HG02870 (cell line): ENCODE measurements around the gene USP46.

Source experiments
- ATAC-seq: cut with Tn5 transposase; IDR thresholded peaks from one replicate; pipeline ENCODE4 v1.9.1; 2021; ENCODE audit warnings: mild to moderate bottlenecking, moderate library complexity; ENCODE audit not compliant: unreplicated experiment

The USP46 gene

DNA sequence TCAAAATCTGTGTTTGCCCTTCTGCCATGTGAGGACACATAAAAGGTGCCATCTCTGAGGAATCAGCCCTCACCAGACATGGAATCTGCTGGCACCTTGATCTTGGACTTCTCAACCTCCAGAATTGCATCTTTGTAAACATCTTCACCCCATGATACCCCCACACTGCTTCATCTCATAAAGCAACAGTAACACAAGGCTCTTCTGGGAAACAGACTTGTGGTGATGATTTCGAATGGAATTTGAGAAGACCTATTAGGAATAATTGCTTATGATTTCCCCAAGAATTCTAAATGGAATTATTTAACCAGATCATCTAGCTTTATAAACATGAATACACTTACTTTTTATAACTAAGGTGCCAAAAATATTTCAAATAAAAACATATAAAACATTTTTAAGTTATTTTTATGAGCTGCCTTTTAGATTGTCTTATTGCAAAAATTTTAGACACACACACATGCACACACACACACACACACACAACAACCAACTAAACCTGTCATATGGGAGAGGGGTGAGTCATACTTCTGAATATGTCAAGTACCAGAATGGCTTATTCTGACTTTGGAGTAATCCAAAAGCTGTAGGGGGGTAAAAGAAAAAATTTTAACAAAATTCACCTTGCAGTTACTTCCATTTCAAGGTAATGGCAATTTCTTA lies 82.0 kb downstream of the USP46 start:
- ATAC-seq = no peak

DNA sequence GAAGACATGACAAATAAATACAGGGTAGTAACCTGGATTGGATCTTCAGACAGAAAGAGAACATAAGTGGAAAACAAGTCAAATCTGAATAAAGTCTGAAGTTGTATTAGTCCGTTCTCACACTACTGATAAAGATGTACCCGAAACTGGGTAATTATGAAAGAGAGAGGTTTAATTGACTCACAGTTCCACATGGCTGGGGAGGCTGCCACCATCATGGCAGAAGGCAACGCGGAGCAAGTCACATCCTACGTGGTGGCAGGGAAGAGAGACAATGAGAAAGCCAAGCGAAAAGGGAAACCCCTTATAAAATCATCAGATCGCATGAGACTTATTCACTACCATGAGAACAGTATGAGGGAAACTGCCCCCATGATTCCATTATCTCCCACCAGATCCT lies 82.8 kb downstream of the USP46 start:
- ATAC-seq = no peak

DNA sequence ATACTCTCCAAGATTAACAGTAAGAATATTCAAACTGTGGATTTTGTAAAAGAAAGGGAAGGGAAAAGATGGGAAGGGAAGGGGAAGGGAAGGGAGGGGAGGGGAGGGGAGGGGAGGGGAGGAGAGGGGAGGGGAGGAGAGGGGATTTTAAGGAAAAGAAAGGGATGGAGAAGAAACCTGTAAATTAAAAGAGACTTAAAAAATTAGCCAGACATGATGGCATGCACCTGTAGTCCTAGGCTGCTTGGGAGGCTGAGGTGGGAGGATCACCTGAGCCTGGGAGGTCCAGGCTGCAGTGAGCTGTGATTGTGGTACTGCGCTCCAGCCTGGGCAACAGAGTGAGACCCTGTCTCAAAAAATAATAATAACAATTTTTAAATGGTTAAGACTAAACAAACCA lies 83.7 kb downstream of the USP46 start:
- no peak for ATAC-seq

DNA sequence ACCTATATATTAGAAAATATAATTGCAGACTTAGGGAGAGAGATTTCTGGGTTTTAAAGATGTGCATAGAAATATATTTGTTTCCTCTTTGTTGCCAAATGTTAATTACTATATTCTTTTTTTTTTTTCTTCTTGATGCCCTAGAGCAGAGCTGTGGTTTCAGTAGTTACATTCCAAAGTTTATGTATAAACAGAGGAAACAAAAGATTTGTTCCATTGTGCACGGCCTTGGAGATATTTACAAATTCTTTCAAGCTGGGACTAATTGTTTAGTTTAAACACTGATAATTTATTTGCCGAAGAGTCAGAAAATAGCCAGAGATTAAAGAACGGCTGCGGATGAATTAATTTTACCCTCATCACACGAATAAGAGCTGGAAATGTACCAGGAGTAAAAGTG lies 85.1 kb downstream of the USP46 start:
- ATAC-seq = no peak

DNA sequence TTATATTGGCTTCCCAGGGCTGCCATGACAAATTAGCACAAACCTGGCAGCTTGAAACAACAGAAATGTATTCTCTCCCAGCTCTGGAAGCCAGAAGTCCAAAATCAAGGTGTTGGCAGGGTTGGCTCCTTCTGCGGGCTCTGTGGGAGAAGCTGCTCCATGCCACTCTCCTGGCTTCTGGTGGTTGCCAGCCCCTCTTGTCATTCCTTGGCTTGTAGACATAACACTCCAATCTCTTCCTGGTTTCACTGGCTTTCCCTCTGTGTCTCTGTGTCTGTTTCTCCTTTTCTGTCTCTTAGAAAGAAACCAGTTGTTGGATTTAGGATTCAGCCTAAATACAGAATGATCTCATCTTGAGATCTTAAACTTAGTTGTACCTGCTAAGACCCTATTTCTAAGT lies 85.5 kb downstream of the USP46 start:
- ATAC-seq = no peak

DNA sequence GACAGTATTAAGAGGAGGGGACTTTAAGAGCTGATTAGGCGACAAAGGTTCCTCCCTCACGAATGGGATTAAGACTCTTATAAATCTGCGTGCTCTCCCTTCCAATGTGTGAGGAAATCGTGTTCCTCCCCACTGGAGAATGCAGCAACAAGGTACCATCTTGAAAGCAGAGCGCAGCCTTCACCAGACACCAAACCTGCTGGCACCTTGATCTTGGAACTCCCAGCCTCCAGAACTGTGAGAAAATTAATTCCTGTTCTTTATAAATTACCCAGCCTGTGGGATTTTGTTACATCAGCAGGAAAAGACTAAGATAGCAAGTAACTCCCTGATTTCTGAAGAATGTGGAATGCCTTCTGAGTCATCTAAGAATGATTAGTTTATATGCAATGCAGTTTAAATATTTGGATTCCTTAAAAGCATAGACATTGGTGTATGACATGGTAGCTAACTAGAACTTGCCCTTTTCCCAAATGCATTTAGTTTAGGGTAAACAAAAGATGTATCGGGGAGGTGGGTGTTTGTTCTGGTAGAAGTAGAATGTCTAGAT lies 86.1 kb downstream of the USP46 start:
- no peak for ATAC-seq

DNA sequence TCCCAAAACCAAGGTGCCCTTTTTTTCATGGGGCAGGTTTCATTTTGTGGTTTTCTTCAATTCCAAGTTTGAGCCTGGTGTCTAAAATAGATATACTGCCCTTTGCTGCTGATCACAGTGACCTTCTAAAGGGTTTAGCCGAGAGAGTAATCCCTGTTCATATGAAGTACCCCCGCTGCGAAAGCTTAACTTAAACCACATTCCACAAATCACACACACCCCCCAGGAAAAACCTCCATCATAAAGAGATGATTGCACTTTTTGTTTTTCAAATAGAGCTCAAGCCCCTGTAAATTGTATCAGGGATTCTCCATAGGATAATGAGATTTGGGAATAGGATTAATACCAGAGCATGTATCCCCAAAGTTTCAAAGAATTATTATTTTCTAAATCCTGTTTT lies 90.8 kb downstream of the USP46 start:
- no peak for ATAC-seq

DNA sequence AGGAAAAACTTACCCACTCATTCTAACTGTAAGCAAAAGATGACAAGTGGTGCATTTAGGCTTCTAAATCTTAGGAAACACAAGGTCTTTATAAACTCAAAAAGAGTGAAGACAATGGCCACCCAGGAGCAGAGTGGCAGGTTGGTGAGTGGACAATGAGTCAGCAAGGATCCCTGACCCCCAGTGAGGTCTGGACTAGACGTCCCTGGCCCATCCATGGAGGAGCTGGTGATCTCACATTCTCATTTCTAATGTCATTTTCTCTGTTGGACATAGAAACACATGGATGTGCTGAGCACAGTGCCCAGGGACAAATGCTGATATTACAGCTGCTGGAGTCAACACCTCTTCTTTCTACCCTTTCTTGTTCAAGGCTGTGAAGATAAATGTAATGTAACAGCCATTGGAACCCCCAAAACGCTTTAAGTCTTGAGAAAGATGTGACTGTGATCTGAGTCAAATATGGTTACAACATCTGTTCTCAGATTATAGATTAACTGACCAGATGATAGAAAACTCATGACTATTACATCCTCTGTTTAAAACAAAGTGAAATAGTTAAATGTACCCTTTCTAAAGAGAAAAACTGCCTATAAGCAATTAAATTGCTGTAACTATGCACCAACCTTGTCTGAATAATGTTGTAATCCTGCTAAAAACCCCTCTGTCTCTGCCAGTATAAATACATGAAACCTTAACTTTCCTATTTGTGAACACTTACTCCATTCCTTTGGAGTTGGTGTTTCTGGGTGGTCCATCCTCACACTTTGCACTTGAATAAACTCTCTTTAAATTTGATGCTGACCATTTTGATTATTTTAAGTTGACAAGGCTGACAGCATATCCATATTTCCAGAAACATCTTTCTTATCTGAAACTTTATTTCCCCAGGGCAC lies 92.7 kb downstream of the USP46 start:
- ATAC-seq = no peak

DNA sequence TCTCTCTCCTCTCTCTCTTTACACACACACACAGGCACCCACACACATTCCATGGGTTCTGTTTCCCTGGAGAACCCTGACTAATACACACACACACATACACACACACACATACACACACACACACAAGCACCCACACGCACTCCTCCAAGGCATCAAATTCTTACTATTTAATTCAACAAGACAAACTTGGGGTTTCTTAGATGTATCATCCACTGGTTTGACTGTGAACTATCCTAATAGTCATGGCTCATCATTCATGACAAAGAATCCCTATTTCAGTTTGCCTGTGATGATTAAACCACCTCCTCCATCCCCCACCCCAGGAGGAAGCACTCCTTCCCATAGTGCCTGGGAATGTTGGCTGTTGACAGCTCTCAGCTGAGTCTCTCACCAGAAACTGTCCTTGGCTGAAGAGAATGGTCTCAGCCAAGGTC lies 98.2 kb downstream of the USP46 start:
- ATAC-seq = no peak

DNA sequence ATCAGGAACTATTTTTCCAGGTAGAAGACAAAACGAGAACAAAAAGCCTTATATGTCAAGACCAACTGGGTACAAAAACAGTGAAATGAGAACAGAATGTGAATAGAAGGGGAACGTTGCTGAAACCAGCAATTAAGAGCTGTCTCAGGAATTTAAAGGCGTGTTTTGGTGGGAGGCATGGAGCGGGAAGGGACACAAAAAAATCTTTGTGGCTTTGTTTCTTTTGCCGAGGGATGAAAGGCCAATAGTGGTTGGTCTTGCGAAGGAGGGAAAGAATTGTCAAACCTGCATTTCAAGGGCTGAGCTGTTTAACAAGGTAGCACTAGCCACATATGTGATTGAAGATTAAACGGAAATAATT lies 103.8 kb downstream of the USP46 start:
- no peak for ATAC-seq

DNA sequence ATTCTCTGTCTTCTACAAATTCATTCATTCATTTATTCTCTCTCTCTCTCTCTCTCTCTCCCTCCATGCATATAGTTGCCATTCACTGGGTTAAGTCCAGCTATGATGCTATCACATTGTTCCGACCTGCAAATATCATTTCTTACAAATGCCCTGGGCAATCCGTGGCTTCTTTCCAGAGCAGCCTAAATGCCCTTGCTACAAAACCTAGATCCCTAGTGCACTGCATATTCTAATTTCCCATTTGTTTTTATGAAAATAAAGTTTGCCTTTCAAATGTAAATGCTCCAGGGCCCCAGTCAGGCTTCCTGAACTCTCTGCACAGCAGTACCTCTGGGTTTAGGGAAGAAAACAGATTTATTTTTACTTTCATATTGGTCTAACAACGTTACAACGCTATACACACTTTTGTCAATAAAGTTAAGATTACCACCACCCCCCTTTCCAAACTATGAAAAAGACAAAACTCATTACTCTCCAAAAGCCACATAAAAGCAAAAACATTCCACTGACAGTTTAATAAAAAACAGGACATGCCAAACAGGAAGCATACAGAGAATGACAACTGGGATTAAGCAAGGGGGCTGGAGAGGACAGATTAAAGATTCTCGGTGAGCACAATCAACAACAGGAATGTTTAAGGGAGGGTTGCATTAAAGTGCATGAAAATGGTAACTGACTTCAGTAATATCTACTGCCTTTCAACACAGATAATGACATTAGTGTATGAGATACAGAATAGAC lies 104.3 kb downstream of the USP46 start:
- no peak for ATAC-seq

DNA sequence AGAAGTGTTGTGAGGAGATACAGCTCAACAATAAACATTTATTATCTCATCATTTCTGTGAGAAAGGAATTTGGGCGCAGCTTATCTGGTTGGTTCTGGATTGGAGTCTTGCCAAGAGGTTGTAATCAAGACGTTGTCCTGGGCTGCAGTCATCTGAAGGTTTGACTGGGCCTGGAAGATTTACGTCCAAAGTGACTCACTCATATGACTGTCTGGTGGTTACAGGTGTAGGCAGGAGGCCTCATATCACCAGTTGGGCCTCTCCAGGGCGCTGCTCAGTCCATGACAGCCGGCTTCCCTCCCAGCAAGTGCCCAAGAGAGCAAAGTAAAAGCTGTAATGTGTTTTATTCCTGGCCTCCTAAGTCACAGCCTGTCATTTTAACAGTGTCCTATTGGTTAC lies 106.3 kb downstream of the USP46 start:
- ATAC-seq = no peak

DNA sequence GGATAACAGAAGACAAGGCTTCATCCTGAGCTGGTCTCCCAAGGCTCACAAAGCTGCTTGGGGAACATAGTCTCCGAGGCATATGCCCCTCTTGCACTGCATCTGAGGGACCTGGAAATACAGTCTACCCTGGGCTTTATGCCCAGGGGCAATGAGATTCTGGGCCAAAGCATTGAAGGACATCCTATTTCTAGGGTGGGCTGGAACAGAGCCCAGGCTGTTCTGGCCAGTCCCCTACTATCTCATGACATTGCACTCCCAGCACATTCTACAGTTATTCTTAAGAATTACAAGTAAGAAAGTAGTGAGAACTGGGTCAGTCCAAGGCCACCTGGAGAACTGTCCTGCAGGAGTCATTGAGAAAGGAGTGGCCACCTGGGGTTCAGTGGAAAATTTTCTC lies 107.6 kb downstream of the USP46 start:
- no peak for ATAC-seq

DNA sequence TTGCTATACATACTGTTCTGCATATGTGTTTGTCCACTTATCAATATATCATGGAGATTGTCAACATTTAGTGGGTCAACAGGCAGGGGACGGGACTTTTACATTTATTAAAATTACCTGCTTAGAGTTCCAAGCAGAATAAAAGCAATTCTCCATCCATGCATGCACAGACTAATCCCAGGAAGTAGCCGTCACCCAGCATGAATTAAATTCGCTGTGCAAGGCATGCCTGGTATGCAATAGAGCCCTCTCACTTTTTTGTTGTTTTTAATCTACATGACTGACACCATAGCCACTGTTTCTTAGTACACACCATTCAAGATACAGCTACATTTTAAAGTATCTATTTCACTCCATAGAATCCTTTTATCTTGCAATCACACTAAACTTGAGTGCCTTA lies 108.9 kb downstream of the USP46 start:
- ATAC-seq = no peak

DNA sequence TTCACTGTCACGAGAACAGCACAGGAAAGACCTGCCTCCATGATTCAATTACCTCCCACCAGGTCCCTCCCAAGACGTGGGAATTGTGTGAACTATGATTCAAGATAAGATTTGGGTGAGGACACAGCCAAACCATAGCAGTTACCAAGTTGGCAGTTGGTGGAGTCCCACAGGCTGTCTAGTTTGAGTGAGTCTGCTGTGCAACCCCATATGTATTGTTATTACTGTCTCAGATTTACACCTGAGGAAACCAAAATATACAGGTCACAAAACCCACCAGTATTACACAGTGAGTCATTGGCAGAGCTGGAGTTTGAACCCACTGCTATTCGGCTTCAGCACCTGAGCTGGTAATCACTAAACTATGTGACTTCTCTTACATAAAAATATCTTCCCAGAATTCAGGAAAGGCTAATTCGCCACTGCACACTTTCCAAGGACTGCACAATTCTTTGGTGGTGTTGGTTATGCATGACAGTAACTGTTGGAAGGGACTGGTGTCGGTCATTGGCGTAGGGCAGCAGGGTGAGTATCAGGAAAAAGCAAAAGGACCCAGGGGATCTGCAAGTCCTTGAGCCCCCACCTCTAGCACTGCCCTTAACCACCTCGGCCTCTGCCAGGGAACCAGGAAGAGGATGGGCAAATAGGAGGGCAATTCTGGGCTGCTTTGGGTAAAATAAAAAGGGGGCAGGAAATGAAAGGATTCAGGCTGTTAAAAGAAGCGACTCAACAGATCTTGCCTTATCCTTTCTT lies 110.1 kb downstream of the USP46 start:
- ATAC-seq = no peak

DNA sequence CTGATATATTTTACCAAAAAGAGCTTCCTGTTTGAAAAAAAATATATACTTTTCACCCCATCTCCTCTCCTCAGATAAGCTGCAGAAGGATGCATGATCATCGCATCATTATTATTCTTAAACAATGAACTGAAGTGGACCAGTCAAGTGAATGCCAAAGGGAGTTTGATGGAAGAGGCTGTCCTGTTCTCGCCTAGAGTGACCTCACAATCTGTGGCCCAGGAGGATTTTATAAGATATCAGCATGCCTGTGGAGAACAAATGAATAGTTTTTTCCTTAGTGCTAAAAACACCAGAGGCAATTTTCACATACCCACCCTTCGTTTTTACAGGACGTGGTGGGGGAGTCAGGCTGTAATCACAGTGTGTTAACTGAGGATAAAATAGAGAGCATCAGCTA lies 112.7 kb downstream of the USP46 start:
- no peak for ATAC-seq

DNA sequence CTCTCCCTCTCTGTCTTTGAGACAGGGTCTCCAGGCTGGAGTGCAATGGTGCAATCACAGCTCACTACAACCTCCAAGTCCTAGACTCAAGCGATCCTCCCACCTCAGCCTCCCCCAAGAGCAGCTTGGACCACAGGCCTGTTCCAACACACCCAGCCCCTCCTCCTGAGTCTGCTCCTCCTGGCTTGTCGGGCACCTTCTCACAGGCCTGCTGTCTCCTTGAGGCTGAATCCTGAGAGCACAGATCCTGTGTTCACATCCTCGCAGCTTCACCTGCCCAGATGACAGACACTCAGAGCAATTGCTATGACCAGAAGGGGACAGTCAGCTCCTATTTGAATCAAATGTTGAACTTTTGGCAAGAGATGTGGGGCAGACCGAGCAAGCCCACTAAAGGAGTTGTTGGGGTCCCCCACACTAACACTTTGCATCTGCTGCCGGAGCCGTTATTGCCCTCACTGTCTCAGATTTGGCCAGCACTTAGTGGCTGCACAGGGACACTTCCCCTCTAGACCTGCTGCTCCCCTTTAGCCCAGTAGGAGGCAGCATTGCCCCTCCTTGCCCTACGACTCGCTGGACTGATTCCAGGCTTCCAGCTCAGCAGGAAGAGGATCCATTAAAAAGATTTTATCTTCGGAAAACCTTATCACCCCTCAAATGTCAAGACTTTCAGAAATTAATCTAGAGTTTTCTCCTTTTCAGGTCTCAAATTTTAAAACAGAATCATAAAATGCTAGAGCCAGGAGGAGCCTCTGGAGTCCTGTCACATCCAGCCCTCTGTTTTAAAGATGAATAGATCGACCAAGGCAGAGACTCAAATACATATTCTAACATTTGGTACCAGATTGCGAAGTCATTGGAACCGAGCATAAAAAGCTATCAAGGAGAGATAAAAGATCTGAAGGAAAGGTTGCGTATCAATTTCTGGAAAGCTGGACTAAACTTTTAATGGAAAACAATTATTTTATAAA lies 113.7 kb downstream of the USP46 start:
- peak; percentile 83 for ATAC-seq
